ENCODE results near the gene MPPED2.

The MPPED2 gene

GRCh38 chr11:30586251-30587144 lies at the start of gene MPPED2:
Gene MPPED2 (minus strand): TSS chr11:30586353. CDS start chr11:30580373, 5,980 bp downstream.
- ATAC-seq (peak; percentile 77), DNase-seq (peak; percentile 39)

- ATAC-seq (no peak), DNase-seq (no peak)
Observed at GRCh38 chr11:30635401-30635989, 49.3 kb upstream of the MPPED2 start.

- DNase-seq (no peak), ATAC-seq (no peak)
Observed at GRCh38 chr11:30631148-30631547, 45.0 kb upstream of the MPPED2 start.

GRCh38 chr11:30619767-30620166 lies 33.6 kb upstream of the MPPED2 start:
- ATAC-seq = no peak

GRCh38 chr11:30617762-30618161 lies 31.6 kb upstream of the MPPED2 start:
- DNase-seq (no peak), ATAC-seq (no peak)

More at GRCh38 chr11:30619767-30620166, 33.6 kb upstream of the MPPED2 start:
- DNase-seq = no peak

GRCh38 chr11:30610628-30611027 lies 24.5 kb upstream of the MPPED2 start:
- no peak for ATAC-seq
- no peak for DNase-seq

GRCh38 chr11:30608534-30608933 lies 22.4 kb upstream of the MPPED2 start:
- ATAC-seq = no peak

GRCh38 chr11:30605036-30605605 lies 19.0 kb upstream of the MPPED2 start:
- DNase-seq (no peak), ATAC-seq (no peak)

More at GRCh38 chr11:30608534-30608933, 22.4 kb upstream of the MPPED2 start:
- DNase-seq = no peak

- no peak for DNase-seq
- ATAC-seq = no peak
Observed at GRCh38 chr11:30603357-30603756, 17.2 kb upstream of the MPPED2 start.

GRCh38 chr11:30596832-30597231 lies 10.7 kb upstream of the MPPED2 start:
- DNase-seq = no peak

GRCh38 chr11:30595934-30596333 lies 9.8 kb upstream of the MPPED2 start:
- ATAC-seq = no peak
- DNase-seq = no peak

More at GRCh38 chr11:30596832-30597231, 10.7 kb upstream of the MPPED2 start:
- ATAC-seq = no peak

GRCh38 chr11:30594646-30595411 lies 8.7 kb upstream of the MPPED2 start:
- ATAC-seq (no peak), DNase-seq (no peak)

GRCh38 chr11:30587269-30587812 lies 1.2 kb upstream of the MPPED2 start:
- ATAC-seq = no peak
- no peak for DNase-seq

- DNase-seq (no peak), ATAC-seq (no peak)
Observed at GRCh38 chr11:30585892-30586250, 282 bp downstream of the MPPED2 start.

- DNase-seq = peak; percentile 15
- peak; percentile 61 for ATAC-seq
Observed at GRCh38 chr11:30585125-30585891, 845 bp downstream of the MPPED2 start.

- no peak for ATAC-seq
Observed at GRCh38 chr11:30583476-30584280, 2.5 kb downstream of the MPPED2 start.

GRCh38 chr11:30582726-30583125 lies 3.4 kb downstream of the MPPED2 start:
- ATAC-seq (no peak), DNase-seq (no peak)

More at GRCh38 chr11:30583476-30584280, 2.5 kb downstream of the MPPED2 start:
- DNase-seq = no peak

- DNase-seq (no peak), ATAC-seq (no peak)
Observed at GRCh38 chr11:30581675-30582074, 4.5 kb downstream of the MPPED2 start.

GRCh38 chr11:30580573-30580972 lies 5.6 kb downstream of the MPPED2 start:
- ATAC-seq = no peak
- DNase-seq = no peak

- DNase-seq (no peak), ATAC-seq (no peak)
Observed at GRCh38 chr11:30579415-30580175, 6.6 kb downstream of the MPPED2 start.
